ENCODE measurements around the gene KRT28.
A peak's percentile ranks its signal among the peaks of the same experiment; 100 is the strongest.

KRT28 gene

GRCh38 chr17:40827746-40828453, 28.1 kb upstream of the KRT28 start:
- peak overlapping the region in 1 of 2 donors; percentile 3 for H3K4me3 ChIP-seq (replicated peaks in 1 of 2; ENCODE audit: low read depth in 2 of 2, low read length in 2 of 2)
- peak; percentile 38 to 72 for DNase-seq (ENCODE audit: low read depth in 2 of 2)
- TF ChIP-seq CTCF (IDR thresholded peaks at IDR 0.05; ENCODE audit: low read depth, low read length): no peak

- DNase-seq (ENCODE audit: low read depth in 2 of 2): no peak
- H3K4me3 ChIP-seq (replicated peaks in 1 of 2; ENCODE audit: low read depth in 2 of 2, low read length in 2 of 2): no peak overlapping the region
- TF ChIP-seq CTCF (IDR thresholded peaks at IDR 0.05; ENCODE audit: low read depth, low read length): no peak
Measured at GRCh38 chr17:40825599-40825998, 25.8 kb upstream of the KRT28 start.

- no peak for DNase-seq (ENCODE audit: low read depth in 2 of 2)
- no peak for TF ChIP-seq CTCF (IDR thresholded peaks at IDR 0.05; ENCODE audit: low read depth, low read length)
- no peak overlapping the region for H3K4me3 ChIP-seq (replicated peaks in 1 of 2; ENCODE audit: low read depth in 2 of 2, low read length in 2 of 2)
Measured at GRCh38 chr17:40824015-40824832, 24.5 kb upstream of the KRT28 start.

GRCh38 chr17:40822132-40822812, 22.5 kb upstream of the KRT28 start, which contains the start of gene KRT10:
Gene KRT10, minus strand, starts transcription at chr17:40822614. Its CDS starts 29 bp downstream, at chr17:40822585.
- H3K4me3 ChIP-seq (replicated peaks in 1 of 2; ENCODE audit: low read depth in 2 of 2, low read length in 2 of 2): no peak within 1 kb of the TSS
- no peak for TF ChIP-seq CTCF (IDR thresholded peaks at IDR 0.05; ENCODE audit: low read depth, low read length)
- no peak for DNase-seq (ENCODE audit: low read depth in 2 of 2)

- TF ChIP-seq CTCF (IDR thresholded peaks at IDR 0.05; ENCODE audit: low read depth, low read length): no peak
- peak in 1 of 2 donors; percentile 7 for DNase-seq (ENCODE audit: low read depth in 2 of 2)
- H3K4me3 ChIP-seq (replicated peaks in 1 of 2; ENCODE audit: low read depth in 2 of 2, low read length in 2 of 2): no peak overlapping the region
Measured at GRCh38 chr17:40821536-40821935, 21.8 kb upstream of the KRT28 start.

GRCh38 chr17:40820228-40820838, 20.6 kb upstream of the KRT28 start:
- no peak overlapping the region for H3K4me3 ChIP-seq (replicated peaks in 1 of 2; ENCODE audit: low read depth in 2 of 2, low read length in 2 of 2)
- DNase-seq (ENCODE audit: low read depth in 2 of 2): no peak
- TF ChIP-seq CTCF (IDR thresholded peaks at IDR 0.05; ENCODE audit: low read depth, low read length): no peak

All from cardiac fibroblast (primary cell).